ENCODE results near the gene XIRP2.

DNA sequence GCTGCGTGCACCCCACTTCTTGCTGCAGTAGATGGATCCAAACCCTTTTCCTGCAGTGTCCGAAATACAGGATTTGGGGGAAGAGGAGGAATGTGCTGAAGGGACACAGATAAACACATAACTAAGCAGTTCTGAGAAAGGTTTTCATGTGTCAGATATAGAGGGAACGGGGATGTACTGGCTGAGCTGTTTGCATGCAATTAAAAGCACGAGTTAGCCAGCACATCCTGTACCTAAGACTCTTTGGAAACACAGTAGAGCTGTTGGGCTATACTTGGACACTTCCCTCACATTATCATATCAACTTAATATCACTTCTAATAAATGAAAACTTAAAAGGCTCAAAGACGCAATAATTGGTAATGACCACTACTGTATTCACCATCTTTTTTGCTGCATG is 377.4 kb downstream of the XIRP2 start:
- TF ChIP-seq, protein P1, sequence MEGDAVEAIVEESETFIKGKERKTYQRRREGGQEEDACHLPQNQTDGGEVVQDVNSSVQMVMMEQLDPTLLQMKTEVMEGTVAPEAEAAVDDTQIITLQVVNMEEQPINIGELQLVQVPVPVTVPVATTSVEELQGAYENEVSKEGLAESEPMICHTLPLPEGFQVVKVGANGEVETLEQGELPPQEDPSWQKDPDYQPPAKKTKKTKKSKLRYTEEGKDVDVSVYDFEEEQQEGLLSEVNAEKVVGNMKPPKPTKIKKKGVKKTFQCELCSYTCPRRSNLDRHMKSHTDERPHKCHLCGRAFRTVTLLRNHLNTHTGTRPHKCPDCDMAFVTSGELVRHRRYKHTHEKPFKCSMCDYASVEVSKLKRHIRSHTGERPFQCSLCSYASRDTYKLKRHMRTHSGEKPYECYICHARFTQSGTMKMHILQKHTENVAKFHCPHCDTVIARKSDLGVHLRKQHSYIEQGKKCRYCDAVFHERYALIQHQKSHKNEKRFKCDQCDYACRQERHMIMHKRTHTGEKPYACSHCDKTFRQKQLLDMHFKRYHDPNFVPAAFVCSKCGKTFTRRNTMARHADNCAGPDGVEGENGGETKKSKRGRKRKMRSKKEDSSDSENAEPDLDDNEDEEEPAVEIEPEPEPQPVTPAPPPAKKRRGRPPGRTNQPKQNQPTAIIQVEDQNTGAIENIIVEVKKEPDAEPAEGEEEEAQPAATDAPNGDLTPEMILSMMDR (IDR thresholded peaks at IDR 0.05): no peak
- no peak for TF ChIP-seq ZFX (IDR thresholded peaks at IDR 0.05; ENCODE audit: borderline replicate concordance)
